GM10266 (cell line): ENCODE data around the gene LIPF.
"Not testable (repeated sequence)": the region's sequence is repeated elsewhere in the genome, so short reads cannot be mapped to it uniquely, and the experiment has no call there.

Experiments used
- DNase-seq: peaks from one replicate; pipeline ENCODE4 v3.0.0; 2012; ENCODE audit errors: extremely low spot score
- TF ChIP-seq, protein P1 (sequence below): IDR thresholded peaks from 2 replicates; pipeline ENCODE4 v1.5.1; 2012; ENCODE audit warnings: mild to moderate bottlenecking, low read depth; ENCODE audit not compliant: control insufficient read depth, insufficient read depth; ENCODE audit errors: missing control alignments

Gene LIPF

GRCh38 chr10:88705958-88706357 lies 41.7 kb downstream of the LIPF start, which contains the start of gene LIPK:
Gene LIPK, plus strand, starts transcription at chr10:88706249. Its CDS starts 18,295 bp downstream, at chr10:88724544.
- TF ChIP-seq, protein P1, sequence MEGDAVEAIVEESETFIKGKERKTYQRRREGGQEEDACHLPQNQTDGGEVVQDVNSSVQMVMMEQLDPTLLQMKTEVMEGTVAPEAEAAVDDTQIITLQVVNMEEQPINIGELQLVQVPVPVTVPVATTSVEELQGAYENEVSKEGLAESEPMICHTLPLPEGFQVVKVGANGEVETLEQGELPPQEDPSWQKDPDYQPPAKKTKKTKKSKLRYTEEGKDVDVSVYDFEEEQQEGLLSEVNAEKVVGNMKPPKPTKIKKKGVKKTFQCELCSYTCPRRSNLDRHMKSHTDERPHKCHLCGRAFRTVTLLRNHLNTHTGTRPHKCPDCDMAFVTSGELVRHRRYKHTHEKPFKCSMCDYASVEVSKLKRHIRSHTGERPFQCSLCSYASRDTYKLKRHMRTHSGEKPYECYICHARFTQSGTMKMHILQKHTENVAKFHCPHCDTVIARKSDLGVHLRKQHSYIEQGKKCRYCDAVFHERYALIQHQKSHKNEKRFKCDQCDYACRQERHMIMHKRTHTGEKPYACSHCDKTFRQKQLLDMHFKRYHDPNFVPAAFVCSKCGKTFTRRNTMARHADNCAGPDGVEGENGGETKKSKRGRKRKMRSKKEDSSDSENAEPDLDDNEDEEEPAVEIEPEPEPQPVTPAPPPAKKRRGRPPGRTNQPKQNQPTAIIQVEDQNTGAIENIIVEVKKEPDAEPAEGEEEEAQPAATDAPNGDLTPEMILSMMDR = no peak
- no peak for DNase-seq

DNA sequence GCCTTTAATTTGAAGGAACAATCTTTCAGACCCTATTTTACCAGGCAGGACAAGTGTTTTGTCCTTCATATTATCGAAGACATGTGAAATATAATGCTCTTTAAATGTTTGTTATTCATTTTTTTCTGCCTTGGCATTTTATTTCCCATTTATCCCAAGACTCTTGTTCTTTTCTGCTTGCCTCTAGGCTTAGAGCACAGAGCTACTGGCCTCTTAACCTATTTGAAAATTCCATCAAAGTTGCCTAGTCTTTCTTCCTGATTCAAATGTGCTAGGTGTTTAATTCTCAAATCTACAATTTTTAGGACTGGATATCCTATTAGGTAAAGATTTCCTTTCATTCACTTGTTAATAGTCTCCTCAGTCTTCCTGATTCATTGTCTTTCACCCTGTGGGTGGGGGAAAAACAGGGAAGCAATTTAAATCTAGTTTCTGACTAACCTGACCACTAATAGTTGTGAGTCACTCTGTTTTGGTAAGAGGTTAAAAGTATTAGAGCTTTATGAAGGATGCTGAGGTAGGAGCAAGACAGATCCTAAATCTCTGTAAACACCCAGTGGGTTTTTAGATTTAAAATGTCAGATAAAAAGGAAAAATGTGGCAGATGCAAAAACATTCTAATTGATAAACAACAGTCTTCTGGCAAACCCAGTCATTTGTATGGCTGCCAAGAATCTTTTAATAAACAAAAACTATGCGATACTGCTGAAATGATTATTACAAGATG lies 43.4 kb downstream of the LIPF start:
- TF ChIP-seq, protein P1 = no peak
- no peak for DNase-seq

DNA sequence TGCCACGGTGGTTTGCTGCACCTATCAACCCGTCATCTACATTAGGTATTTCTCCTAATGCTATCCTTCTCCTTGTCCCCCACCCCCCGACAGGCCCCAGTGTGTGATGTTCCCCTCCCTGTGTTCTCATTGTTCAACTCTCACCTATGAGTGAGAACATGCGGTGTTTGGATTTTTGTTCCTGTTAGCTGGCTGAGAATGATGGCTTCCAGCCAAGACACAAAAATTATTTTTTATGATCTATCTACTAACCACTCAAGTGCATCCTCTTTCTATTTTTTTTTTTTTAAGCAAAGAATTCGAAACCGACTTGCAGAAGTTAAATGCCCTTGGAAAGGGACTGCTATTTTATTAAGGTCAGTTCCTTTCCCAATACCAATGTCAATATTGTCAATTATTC lies 45.1 kb downstream of the LIPF start:
- not testable (repeated sequence) for DNase-seq

GRCh38 chr10:88715517-88715916 lies 51.3 kb downstream of the LIPF start:
- DNase-seq = no peak
- TF ChIP-seq, protein P1 = no peak

GRCh38 chr10:88721392-88721791 lies 57.1 kb downstream of the LIPF start:
- TF ChIP-seq, protein P1 = no peak
- no peak for DNase-seq

- TF ChIP-seq, protein P1 = no peak
Measured at GRCh38 chr10:88725798-88726197, 61.6 kb downstream of the LIPF start.

GRCh38 chr10:88728107-88728763 lies 64.0 kb downstream of the LIPF start:
- peak; percentile 11 for DNase-seq
- TF ChIP-seq, protein P1 = peak; percentile 52

More at GRCh38 chr10:88725798-88726197, 61.6 kb downstream of the LIPF start:
- DNase-seq = peak; percentile 14
